Trophoblast cell (in vitro differentiated cells and primary cell): ENCODE results near the gene TM9SF2.

Source experiments
- DNase-seq, 2 donors: peaks; one replicate each; pipeline ENCODE4 v3.0.0-alpha.2; 2016
- H2AFZ ChIP-seq: 2 replicates; pipeline ENCODE4 v1.6.1; 2013; ENCODE audit warnings: low read length, moderate library complexity, mild to moderate bottlenecking; ENCODE audit not compliant: insufficient read depth, poor library complexity
- H2AK5ac ChIP-seq: 2 replicates; pipeline ENCODE4 v1.6.1; 2013; ENCODE audit warnings: mild to moderate bottlenecking, low read length
- H2BK120ac ChIP-seq: 2 replicates; pipeline ENCODE4 v1.6.1; 2013; ENCODE audit warnings: low read length, mild to moderate bottlenecking, moderate library complexity; ENCODE audit not compliant: insufficient read depth, poor library complexity
- H2BK12ac ChIP-seq: 2 replicates; pipeline ENCODE4 v1.6.1; 2013; ENCODE audit warnings: mild to moderate bottlenecking, low read length, moderate library complexity
- H2BK5ac ChIP-seq: 2 replicates; pipeline ENCODE4 v1.6.1; 2013; ENCODE audit warnings: low read length, low read depth, moderate library complexity, mild to moderate bottlenecking; ENCODE audit not compliant: poor library complexity
- H3K14ac ChIP-seq: 2 replicates; pipeline ENCODE4 v1.6.1; 2013; ENCODE audit warnings: mild to moderate bottlenecking, low read length
- H3K18ac ChIP-seq: 2 replicates; pipeline ENCODE4 v1.6.1; 2013; ENCODE audit warnings: mild to moderate bottlenecking, low read length
- H3K23ac ChIP-seq: 2 replicates; pipeline ENCODE4 v1.6.1; 2013; ENCODE audit warnings: low read length
- H3K27ac ChIP-seq: 2 replicates; pipeline ENCODE4 v1.5.1; 2013; ENCODE audit warnings: low read depth, mild to moderate bottlenecking, inconsistent platforms, low read length, moderate library complexity
- H3K27me3 ChIP-seq: 2 replicates; pipeline ENCODE4 v1.6.1; 2013; ENCODE audit warnings: inconsistent platforms, mild to moderate bottlenecking, low read length, moderate library complexity; ENCODE audit not compliant: insufficient read depth
- H3K36me3 ChIP-seq, 2 experiments: 1 replicate in 1 of 2; 2 replicates in 1 of 2; pipeline ENCODE4 v1.6.1; 2013; ENCODE audit warnings: low read length in 2 of 2, mild to moderate bottlenecking in 2 of 2, moderate library complexity in 1 of 2; ENCODE audit not compliant: insufficient read depth in 2 of 2, control insufficient read depth in 1 of 2
- H3K4ac ChIP-seq: 2 replicates; pipeline ENCODE4 v1.6.1; 2013; ENCODE audit warnings: low read depth, mild to moderate bottlenecking, low read length, moderate library complexity
- H3K4me1 ChIP-seq, 2 experiments: 1 replicate in 1 of 2; 2 replicates in 1 of 2; pipeline ENCODE4 v1.6.1; 2013; ENCODE audit warnings: low read length in 2 of 2, mild to moderate bottlenecking in 2 of 2, moderate library complexity in 1 of 2; ENCODE audit not compliant: insufficient read depth in 2 of 2, control insufficient read depth in 1 of 2
- H3K4me2 ChIP-seq: 2 replicates; pipeline ENCODE4 v1.6.1; 2013; ENCODE audit warnings: inconsistent platforms, mild to moderate bottlenecking, low read length, moderate library complexity
- H3K4me3 ChIP-seq: 2 replicates; pipeline ENCODE4 v1.5.1; 2013; ENCODE audit warnings: mild to moderate bottlenecking, low read depth, low read length, inconsistent platforms
- H3K79me1 ChIP-seq: one replicate; pipeline ENCODE4 v1.6.1; 2013; ENCODE audit warnings: low read length
- H3K79me2 ChIP-seq: 2 replicates; pipeline ENCODE4 v1.6.1; 2013; ENCODE audit warnings: low read length, mild to moderate bottlenecking; ENCODE audit not compliant: control insufficient read depth, insufficient read depth, poor library complexity
- H3K9ac ChIP-seq: 2 replicates; pipeline ENCODE4 v1.6.1; 2013; ENCODE audit warnings: mild to moderate bottlenecking, low read length
- H3K9me3 ChIP-seq: 2 replicates; pipeline ENCODE4 v1.6.1; 2013; ENCODE audit warnings: low read depth, mild to moderate bottlenecking, control low read depth, inconsistent platforms, low read length; ENCODE audit not compliant: insufficient read depth
- H4K12ac ChIP-seq: 2 replicates; pipeline ENCODE4 v1.6.1; 2013; ENCODE audit warnings: low read depth, mild to moderate bottlenecking, low read length, moderate library complexity
- H4K8ac ChIP-seq: 2 replicates; pipeline ENCODE4 v1.6.1; 2013; ENCODE audit warnings: low read depth, mild to moderate bottlenecking, low read length, moderate library complexity
- H4K91ac ChIP-seq: one replicate; pipeline ENCODE4 v1.6.1; 2013; ENCODE audit warnings: low read depth, mild to moderate bottlenecking, low read length, moderate library complexity
- WGBS: extraction: QIAGEN DNeasy Blood & Tissue Kit; methylation state at CpG from one replicate; pipeline ENCODE4 v1.1.7; 2013; ENCODE audit warnings: missing lambda C conversion rate; ENCODE audit not compliant: insufficient read length, insufficient coverage; ENCODE audit errors: extremely low coverage; 5-methylcytosine and 5-hydroxymethylcytosine counted together

TM9SF2 gene

GRCh38 chr13:99572921-99573320, 71.6 kb downstream of the TM9SF2 start:
- WGBS: no CpG with 5 or more reads among the region's 13 CpGs
- H3K4me2 ChIP-seq: no peak overlapping the region
- no peak overlapping the region for H2AK5ac ChIP-seq

GRCh38 chr13:99575376-99576120, 74.3 kb downstream of the TM9SF2 start:
- H3K4me2 ChIP-seq: no peak overlapping the region
- no peak overlapping the region for H3K9ac ChIP-seq
- H3K23ac ChIP-seq: no peak overlapping the region
- no peaks in the 10 kb centered on the region for H3K79me2 ChIP-seq
- H2BK5ac ChIP-seq: no peak overlapping the region
- no peak overlapping the region for H3K27ac ChIP-seq
- peaks cover 2% of the 10 kb centered on the region for H3K9me3 ChIP-seq
- no CpG with 5 or more reads among the region's 18 CpGs for WGBS
- no peak overlapping the region for H4K8ac ChIP-seq
- DNase-seq: no peak
- no peak overlapping the region for H2AFZ ChIP-seq
- peaks cover 0 to 6% of the 10 kb centered on the region in 2 experiments for H3K4me1 ChIP-seq
- H3K18ac ChIP-seq: no peak overlapping the region
- no peak overlapping the region for H2AK5ac ChIP-seq
- no peak overlapping the region for H2BK12ac ChIP-seq
- H4K91ac ChIP-seq: no peak overlapping the region
- no peak overlapping the region for H3K14ac ChIP-seq
- no peak overlapping the region for H4K12ac ChIP-seq
- H3K4me3 ChIP-seq: no peak overlapping the region
- H3K36me3 ChIP-seq: peaks cover 0 to 2% of the 10 kb centered on the region in 2 experiments
- no peak overlapping the region for H3K4ac ChIP-seq
- peaks cover 2% of the 10 kb centered on the region for H3K27me3 ChIP-seq
- no peaks in the 10 kb centered on the region for H3K79me1 ChIP-seq
- no peak overlapping the region for H2BK120ac ChIP-seq

More at GRCh38 chr13:99572921-99573320, 71.6 kb downstream of the TM9SF2 start:
- no peak overlapping the region for H3K14ac ChIP-seq
- peaks cover 5% of the 10 kb centered on the region for H3K9me3 ChIP-seq
- no peak overlapping the region for H2BK12ac ChIP-seq
- no peak overlapping the region for H2BK120ac ChIP-seq
- no peak overlapping the region for H3K18ac ChIP-seq
- no peak overlapping the region for H2BK5ac ChIP-seq
- H3K79me1 ChIP-seq: no peaks in the 10 kb centered on the region
- H4K91ac ChIP-seq: no peak overlapping the region
- no peak overlapping the region for H2AFZ ChIP-seq
- no peak overlapping the region for H4K12ac ChIP-seq
- H3K4ac ChIP-seq: no peak overlapping the region
- H3K9ac ChIP-seq: no peak overlapping the region
- no peak overlapping the region for H3K23ac ChIP-seq
- H3K27me3 ChIP-seq: peaks cover 2% of the 10 kb centered on the region
- peaks cover 0 to 6% of the 10 kb centered on the region in 2 experiments for H3K4me1 ChIP-seq
- H3K4me3 ChIP-seq: no peak overlapping the region
- no peak for DNase-seq
- no peaks in the 10 kb centered on the region for H3K79me2 ChIP-seq
- H4K8ac ChIP-seq: no peak overlapping the region
- no peak overlapping the region for H3K27ac ChIP-seq
- peaks cover 2 to 3% of the 10 kb centered on the region in 2 experiments for H3K36me3 ChIP-seq

GRCh38 chr13:99577934-99578917, 77.0 kb downstream of the TM9SF2 start:
- no peak overlapping the region for H3K18ac ChIP-seq
- no peak overlapping the region for H3K9ac ChIP-seq
- no peak overlapping the region for H4K12ac ChIP-seq
- H3K79me2 ChIP-seq: no peaks in the 10 kb centered on the region
- no peaks in the 10 kb centered on the region for H3K79me1 ChIP-seq
- H3K27ac ChIP-seq: no peak overlapping the region
- no peak overlapping the region for H2BK5ac ChIP-seq
- no peak overlapping the region for H3K4me2 ChIP-seq
- no peak overlapping the region for H4K91ac ChIP-seq
- H3K14ac ChIP-seq: no peak overlapping the region
- no peaks in the 10 kb centered on the region for H3K9me3 ChIP-seq
- no peak overlapping the region for H3K4ac ChIP-seq
- no peak for DNase-seq
- H3K23ac ChIP-seq: no peak overlapping the region
- peaks cover 2% of the 10 kb centered on the region for H3K27me3 ChIP-seq
- H2AFZ ChIP-seq: no peak overlapping the region
- no peak overlapping the region for H4K8ac ChIP-seq
- WGBS: no CpG with 5 or more reads among the region's 10 CpGs
- peaks cover 0 to 4% of the 10 kb centered on the region in 2 experiments for H3K4me1 ChIP-seq
- H3K4me3 ChIP-seq: no peak overlapping the region
- no peak overlapping the region for H2BK120ac ChIP-seq
- H2AK5ac ChIP-seq: no peak overlapping the region
- no peaks in the 10 kb centered on the region for H3K36me3 ChIP-seq
- no peak overlapping the region for H2BK12ac ChIP-seq

DNA sequence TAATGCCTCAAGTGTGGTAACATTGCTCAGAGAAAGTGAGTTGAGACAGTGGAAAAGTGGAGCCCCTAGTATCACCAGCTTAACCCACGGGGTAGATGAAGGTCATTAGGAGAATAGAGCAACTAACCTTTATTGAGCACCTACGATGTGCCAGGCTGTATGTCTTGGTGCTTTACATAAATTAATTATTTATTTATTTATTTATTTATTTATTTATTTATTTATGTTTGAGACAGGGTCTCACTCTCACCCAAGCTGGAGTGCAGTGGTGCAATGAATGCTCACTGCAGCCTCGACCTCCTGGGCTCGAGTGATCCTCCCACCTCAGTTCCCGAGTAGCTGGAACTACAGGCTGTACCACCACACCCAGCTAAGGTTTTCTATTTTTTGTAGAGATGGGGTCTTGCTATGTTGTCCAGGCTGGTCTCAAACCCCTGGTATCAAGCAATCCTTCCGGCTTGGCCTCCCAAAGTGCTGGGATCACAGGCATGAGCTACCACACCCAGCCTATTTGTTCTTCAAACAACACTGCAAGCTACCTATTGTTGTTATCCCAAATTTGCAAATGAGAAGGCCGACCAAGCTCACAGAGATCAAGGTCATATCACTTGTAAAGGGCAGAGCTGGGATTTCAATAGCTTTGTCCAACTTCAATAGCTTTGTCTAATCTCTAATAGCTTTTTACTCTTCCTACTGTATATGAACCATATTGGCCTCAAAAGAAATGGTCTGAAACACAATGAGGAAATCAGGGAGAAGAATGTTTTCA, 79.4 kb downstream of the TM9SF2 start:
- no peaks in the 10 kb centered on the region for H3K79me1 ChIP-seq
- H4K8ac ChIP-seq: no peak overlapping the region

More for the DNA sequence above, 79.4 kb downstream of the TM9SF2 start:
- no peak overlapping the region for H3K14ac ChIP-seq
- no peak for DNase-seq
- H3K27ac ChIP-seq: no peak overlapping the region
- H3K4me2 ChIP-seq: no peak overlapping the region
- H4K12ac ChIP-seq: no peak overlapping the region
- no peaks in the 10 kb centered on the region for H3K36me3 ChIP-seq
- H3K27me3 ChIP-seq: no peaks in the 10 kb centered on the region
- no peak overlapping the region for H3K23ac ChIP-seq
- no peak overlapping the region for H2BK120ac ChIP-seq
- no peak overlapping the region for H2BK5ac ChIP-seq
- no peak overlapping the region for H2AK5ac ChIP-seq
- no peak overlapping the region for H3K4me3 ChIP-seq
- no peaks in the 10 kb centered on the region for H3K79me2 ChIP-seq
- no peak overlapping the region for H3K9ac ChIP-seq
- peaks cover 0 to 4% of the 10 kb centered on the region in 2 experiments for H3K4me1 ChIP-seq
- no peaks in the 10 kb centered on the region for H3K9me3 ChIP-seq
- H2BK12ac ChIP-seq: no peak overlapping the region
- H3K4ac ChIP-seq: no peak overlapping the region
- no peak overlapping the region for H3K18ac ChIP-seq
- H4K91ac ChIP-seq: no peak overlapping the region
- WGBS: no CpG with 5 or more reads among the region's 7 CpGs
- H2AFZ ChIP-seq: no peak overlapping the region
